NK-92 treated with Interleukin-12 subunit alpha and Interleukin-12 subunit beta, amount 100 ng/mL, for 24 hours (cell line): ENCODE measurements around the gene CAMK1D.

Source experiments
- DNase-seq: peaks from one replicate; lab custom pipeline; 2025; lab: John Stamatoyannopoulos, UW

Gene CAMK1D

DNA sequence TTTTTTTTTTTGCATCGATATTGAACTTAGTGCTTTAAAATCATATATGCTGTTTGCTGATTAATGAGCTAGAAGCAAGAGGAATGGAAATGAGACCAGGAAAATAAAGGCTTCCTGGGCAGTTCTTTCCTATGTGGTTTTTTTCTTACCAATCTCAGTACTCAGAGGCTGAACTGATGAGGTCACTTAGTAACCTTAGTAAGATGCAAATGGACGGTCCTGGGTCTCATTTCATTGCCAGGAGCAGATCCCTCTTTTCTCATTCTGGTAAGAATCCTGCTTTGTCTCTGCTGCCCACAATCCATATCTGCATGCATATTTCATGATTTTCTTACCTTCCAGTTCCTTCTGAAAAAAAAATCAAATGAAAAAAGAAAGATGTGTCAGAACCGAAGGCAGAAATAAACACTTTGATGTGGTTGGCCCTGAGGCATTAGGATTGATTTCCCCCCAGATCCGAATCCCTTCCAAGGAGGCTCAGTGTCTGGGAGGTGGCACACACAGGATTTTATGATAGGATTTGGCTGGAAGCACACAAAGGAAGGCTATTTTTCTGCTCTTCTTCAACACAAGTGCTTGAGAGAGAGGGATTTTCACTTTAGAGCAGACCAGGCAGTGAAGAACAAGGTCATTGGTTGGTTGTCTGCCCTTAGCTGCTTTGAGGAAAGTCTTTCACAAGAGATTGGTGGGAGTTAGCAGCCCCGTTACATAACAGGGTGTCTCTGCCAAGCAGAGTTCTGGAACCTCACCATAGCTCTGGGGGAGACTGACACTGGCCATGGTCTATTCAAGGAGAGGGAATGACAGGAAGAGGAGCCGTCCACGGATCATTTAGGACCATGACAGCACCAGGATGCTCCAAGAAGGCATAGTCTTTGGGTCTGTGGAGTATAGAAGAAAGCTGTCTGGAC, 150.0 kb downstream of the CAMK1D start:
- no peak for DNase-seq

DNA sequence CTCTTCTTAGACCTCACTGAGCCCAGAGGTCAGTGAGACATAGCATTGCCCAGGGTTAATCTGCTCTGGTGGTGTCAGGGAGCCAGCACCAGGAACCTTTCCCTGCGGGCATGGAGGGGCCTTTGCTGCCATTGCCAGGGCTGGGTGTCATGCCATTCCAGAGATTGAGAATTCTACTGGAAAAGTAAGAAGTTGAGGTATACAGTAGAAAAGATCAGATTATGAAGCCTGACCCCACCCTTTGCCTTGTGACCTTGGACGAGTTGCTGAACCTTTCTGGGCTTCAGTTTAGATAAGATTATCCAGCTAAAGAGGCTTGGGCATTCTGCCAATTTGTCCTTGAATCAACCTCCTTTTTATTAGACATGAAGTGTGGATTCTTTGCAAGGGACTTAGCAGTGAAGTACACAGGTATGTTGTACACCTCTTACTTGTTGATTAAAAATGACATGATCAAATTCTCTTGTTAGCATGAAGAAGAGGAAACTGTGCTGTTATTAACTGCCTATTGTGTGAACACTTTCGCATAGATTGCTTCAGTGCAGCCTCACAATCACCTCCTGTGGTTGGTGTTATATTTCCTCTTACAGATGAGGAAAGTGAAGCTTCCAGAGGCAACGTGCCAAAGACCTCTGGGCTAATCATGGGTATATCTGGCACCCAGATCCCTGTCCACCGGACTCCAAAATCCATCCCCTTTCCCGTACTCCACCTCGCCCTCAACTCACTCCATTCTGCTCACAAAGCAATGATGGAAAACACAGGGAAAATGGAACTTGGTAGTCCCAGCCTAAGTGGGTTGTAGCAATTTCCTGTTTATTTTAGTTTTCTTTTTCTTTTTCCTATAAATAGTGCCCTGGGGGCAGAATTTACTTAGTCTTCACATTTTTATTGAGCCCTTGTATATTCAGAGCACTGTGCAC, 151.3 kb downstream of the CAMK1D start:
- no peak for DNase-seq

DNA sequence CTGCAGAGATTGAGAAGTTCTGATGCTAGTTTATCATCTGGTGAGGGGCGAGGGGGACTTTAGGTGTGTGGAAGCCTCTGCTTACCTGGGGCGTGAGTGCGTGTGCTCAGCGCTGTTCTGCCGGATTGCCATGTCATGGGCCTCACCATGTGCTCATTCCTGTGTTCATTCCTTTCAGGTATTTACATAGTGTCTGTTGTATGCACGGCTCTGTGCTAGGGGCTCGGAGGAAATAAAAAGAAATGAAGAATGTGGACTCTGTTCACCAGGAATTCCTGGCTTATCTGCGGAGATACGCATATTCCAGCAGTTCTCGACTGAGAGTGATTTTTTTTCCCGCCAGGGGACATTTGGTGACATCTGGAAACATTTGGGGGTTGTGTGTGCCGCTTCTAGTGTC, 152.0 kb downstream of the CAMK1D start:
- no peak for DNase-seq

DNA sequence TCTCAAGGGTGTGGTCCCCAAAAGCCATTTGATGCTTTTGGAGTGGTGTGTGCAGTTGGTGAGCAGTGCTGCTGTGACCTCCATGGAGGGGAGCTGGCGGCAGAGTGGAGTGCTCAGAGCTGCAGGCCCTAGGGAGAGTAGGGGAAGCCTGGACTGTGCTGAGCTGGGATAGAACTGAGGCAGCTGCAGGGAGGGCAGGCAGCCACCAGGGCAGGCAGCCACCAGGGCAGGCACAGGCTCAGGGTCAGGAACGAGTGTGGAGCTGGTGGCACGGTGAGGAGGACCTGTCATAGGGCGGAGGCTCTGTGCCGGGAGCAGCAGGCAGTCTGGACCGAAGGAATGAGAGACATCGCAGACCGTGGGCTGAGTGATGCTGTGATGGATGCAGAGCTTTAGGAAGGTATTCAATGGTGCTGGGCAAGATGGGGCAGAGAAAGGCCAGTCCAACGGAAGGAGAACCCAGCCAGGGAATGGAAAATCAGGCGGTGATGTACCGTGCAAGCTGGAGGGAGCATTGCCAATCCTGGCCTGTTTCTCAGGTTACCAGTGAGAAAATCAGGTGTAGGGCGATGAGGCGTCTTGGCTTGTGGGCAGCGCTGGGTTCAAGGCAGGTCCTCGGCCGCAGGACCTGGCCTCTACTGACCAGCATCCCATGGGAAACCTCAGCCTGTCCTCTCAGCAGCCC, 152.6 kb downstream of the CAMK1D start:
- DNase-seq = no peak

DNA sequence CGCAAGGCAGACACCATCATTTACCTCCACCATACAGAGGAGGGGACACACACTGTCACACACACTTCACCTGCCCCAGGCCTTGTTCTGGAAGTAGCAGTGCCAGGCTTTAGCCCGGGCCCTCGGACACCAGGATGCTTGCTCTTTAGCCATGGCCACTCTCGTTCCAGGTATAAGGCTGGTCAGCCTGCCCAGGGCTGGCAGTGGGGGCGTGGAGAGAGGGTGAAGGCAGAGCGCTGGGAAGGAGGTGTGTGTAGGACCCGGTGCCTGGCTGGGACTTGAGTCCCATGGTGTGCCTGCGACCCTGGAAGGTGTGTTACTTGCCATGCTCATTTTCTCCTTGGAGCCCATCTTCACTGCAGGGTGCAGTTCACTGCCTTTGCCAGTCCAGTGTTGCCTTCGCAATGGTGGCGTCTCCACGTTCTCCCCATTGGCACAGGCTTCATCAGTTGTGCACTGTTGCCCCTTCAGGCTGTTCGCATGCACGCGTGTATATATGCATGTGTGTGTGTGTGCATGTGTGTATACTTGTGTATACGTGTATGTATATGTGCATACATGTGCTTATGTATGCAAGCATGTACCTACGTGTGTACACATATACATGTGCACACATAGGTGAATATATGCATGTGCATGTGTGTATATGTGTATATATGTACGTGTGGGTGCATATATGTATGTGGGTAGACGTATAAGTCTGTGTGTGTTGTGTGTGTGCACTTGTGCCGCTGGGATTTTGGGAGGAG, 153.4 kb downstream of the CAMK1D start:
- DNase-seq = no peak

DNA sequence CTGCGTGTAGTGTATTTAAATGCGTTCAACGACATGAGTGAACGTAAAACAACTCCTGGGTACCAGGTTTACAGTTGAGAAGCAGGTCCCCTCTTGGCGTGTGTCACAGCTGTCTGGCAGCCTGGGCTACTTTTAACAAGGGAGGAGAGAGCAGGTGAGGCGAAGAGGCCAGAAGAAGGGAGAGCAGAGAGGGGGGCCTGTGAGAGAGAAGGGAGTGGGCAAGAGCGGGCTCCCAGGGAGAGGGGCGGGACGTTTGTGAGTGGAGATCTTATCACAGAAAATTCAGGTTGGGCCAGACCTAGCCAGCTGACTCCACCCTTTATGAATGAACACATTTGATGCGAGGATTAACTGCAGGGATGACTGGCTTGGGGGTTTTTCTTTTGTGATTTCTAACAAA, 154.0 kb downstream of the CAMK1D start:
- DNase-seq = no peak

DNA sequence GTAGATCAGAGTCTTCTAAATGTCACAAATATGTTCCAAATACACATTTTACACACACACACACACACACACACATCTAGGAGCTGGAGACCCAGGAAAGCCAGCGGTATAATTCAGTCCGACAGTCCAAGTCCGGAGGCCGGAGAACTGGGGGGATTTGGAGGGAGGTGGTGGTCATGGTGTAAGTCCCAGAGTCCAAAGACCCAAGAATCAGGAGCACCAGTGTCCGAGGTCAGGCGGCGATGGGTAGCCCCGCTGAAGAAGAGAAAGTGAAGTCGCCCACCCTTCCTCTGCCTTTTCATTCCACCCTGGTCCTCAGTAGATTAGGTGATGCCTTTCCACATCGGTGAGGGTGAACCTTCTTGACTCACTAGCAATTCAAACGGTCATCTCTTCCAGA, 154.8 kb downstream of the CAMK1D start:
- DNase-seq = no peak

DNA sequence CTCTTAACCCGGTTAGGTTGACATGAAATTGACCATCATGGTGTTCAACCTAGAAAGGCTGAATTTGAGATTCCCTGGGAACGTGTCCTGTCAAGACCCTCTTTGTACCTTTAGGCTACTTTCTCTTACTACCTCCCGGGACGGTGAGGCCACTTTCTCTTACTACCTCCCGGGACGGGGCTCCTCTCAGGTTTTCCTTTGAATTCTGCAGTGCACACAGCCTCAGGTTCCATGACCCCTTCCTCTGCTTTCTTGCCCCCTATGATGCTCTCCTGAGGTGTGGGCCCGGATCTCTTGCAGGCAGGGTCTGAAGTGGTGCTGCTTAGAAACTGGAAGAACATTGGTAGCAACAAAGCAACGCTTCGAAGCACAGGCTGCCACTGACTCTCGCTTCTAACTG, 155.3 kb downstream of the CAMK1D start:
- DNase-seq = no peak

DNA sequence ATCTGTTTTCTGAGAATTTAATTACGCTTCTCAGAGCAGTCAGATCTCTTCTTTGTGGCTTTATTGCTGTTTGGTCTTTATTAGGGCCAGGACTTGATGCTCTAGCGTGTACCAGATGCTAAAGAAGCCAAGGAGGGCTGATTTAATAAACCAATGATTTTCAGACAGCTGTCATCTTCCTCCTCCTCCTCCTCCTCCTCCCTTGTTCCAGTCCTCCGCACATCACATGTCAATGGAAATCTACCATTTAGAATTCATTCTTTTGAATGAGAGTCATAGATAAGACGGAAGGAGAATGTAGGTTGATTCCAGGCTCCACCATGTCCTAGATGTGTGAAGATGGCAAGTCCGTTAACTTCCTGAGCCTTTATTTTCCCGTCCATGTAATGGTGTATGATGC, 156.3 kb downstream of the CAMK1D start:
- DNase-seq = no peak

DNA sequence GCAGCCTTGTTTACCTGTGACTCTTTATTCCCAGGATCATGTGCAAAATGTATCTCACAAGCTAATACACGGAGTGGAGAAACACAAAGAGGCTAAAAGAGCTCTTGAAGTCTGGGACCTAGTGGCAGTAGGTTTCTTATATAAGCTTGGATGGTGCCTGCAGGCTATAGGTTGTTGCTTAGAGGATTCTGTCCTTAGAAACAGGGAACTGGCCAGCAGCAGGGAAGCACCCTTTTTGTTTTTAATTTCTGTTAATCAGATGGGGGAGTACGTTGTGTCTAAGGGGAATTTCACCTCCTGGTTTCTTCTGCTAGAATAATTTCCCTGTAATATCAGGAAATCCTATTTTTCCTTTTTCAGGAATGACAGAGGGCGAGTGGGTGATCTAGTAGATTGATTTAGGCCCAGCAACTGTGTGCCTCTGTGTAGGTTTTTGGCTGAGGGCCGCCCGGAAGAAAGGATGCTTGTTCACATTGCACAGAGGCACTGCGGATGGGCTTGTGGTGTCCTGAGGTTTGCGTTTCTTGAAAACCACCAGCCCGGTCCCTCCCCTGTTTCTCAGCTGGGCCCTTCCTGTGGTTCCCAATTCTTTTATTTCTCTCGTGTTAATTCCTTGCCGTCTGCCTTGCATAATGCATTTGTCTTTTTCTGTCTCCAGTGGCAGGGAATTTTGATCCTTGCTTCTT, 158.0 kb downstream of the CAMK1D start:
- DNase-seq = no peak

DNA sequence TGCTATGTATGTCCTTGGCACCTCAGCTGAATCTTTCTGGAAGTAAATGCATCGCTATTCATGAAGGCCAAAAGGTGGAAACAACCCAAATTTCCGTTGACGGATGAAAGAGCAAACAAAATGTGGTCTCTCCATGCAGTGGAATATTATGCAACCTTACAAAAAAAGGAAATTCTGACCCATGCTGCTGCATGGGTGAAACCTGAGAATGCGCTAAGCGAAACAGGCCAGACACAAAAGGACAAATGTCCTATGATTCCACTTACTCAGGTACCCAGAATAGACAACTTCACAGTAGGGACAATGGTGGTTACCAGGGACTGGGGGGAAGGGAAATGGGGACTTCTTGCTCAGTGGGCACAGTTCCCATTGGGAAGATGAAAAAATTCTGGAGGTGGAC, 158.8 kb downstream of the CAMK1D start:
- no peak for DNase-seq

DNA sequence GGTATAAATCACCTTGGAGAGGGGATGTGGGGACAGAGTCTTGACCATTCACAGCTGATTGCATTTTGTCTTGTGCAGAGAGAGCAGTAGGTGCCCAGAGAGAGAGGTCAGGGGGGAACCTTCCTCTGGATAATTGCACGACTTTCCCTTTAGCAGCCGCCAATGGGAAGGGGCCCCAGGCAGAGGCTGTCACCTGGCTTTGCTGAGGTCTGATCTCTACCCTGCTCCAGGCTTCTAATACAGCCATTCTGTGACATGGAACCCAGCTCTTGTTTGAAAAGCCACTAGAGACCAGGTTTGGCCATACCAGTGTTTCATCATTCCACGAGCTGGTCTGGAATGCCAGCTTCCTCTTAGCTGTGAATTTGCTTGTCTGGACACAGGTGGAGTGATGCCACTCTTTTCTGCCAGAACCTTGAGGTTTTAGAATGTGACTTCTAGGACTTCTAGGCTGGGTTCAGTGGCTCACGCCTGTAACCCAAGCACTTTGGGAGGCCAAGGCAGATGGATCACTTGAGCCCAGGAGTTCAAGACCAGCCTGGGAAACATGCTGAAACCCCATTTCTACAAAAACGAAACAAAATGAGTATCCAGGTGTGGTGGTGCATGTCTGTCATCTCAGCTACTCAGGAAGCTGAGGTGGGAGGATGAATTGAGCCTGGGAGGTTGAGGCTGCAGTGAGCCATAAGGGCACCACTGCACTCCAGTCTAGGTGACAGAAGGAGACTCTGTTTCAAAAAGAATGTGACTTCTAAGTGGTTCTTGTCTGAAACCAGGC, 159.9 kb downstream of the CAMK1D start:
- DNase-seq = no peak

DNA sequence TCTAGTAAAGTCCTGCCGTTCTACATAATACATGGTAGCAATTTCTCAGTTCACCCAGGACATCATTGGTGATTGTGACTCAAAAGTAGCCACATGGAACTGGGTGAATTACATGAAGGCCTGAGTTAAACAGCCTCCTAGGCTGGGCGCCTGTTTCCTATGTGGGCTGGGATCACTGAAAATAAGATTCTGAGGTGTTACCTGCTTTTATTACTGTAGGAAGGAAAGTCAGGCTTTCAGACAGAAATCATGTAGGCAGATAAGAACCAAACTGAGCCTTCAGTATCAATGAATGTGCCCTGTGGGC, 160.4 kb downstream of the CAMK1D start:
- no peak for DNase-seq

DNA sequence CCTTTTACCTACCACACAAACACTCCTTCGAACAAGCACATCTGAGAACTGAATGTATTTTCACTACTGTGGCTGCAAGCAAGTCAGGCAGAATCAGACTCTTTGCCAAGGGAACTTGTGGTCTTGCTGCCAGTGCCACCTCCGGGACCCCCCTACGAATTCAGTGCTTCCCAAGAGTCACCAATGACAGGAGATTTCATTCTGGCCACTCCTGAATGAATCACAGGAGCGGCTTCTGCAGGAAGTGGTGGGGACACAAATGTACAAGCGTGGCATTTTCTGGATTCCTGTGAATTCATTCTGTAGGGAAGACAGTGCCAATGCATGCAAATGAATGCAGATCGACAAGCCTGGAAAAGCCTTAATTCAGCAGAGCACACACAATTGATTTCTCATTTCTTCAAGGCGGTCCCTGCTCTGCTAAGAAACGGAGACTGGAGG, 161.2 kb downstream of the CAMK1D start:
- no peak for DNase-seq

DNA sequence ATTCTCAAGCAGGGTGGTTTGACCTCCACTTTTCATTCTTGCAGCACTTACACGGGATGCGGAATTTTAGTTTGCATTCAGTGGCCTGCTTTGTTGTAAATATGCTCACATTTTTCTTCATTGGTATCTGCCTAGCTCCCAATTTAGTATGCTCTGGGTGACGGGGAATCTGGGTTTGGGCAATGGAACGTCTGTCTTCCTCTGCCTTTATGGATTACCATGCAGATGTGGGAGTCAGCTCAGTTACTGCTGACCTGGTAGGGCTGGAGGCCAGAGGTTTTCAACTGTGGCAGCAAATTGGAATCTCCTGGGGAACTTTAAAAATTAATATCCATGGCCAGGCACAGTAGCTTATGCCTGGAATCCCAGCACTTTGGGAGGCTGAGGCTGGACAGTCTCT, 161.6 kb downstream of the CAMK1D start:
- no peak for DNase-seq

DNA sequence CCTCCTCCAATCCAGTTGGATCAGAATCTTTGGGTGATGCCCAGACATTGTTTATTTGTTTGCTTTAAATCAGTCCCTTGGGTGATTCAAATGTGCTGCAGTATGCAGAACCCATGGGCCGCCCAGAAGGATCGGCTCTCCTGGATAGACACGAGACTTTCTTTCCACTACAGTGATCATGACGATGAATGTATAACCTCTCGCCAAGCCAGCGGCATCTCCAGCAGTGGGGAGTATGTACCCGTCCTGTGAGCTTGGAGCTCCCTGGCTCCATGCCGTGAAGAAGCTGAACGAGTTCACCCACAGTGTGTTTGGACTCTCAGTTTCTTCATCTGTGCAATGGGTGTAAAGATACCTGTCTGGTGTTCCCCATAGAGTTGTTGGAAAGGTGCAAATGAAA, 162.3 kb downstream of the CAMK1D start:
- DNase-seq = no peak

DNA sequence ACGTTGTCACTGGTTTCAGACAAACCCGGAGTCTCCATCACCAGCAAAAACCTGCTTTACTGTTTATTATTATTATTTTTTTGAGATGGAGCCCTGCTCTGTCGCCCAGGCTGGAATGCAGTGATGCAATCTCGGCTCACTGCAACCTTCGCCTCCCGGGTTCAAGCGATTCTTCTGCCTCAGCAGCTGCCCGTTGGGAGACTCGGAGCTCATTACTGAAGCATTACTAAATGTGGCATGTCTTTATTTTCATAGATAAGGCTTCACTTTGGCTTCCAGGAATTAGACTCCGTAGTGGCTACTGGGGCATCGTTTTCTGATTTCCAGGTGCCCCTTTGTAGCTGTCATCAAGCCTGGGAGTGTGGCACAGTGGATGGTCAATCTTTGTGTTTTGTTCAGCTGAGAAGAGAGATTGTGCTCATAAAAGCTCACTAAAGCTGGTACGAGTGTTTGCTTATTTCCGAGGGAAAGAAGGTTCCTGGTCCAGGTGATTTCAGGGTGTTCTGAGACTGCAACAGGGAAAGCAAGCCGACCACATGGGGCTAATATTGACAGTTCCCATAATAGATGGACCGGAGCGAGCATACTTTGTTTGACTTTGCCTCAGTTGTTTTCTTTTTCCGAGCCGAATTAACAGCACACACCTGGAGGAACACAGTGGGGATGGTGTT, 163.1 kb downstream of the CAMK1D start:
- no peak for DNase-seq

DNA sequence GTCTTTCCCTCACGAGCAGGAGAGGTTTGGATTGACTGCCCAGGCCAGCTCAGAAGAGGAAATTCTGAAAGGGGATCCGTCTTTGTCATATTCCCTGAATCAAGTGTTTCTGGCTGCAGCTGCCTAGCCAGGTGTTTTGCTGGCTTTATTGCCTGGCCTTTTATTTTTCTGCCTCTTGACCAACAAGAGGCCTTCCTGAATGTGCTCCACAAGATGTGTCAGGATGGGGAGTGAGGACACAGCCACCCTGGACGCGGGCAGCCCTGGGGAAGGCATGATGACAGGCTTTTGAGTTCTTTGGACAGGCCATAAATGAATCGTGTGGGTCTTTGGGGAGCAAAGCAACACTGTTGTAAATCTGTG, 163.6 kb downstream of the CAMK1D start:
- DNase-seq = no peak

DNA sequence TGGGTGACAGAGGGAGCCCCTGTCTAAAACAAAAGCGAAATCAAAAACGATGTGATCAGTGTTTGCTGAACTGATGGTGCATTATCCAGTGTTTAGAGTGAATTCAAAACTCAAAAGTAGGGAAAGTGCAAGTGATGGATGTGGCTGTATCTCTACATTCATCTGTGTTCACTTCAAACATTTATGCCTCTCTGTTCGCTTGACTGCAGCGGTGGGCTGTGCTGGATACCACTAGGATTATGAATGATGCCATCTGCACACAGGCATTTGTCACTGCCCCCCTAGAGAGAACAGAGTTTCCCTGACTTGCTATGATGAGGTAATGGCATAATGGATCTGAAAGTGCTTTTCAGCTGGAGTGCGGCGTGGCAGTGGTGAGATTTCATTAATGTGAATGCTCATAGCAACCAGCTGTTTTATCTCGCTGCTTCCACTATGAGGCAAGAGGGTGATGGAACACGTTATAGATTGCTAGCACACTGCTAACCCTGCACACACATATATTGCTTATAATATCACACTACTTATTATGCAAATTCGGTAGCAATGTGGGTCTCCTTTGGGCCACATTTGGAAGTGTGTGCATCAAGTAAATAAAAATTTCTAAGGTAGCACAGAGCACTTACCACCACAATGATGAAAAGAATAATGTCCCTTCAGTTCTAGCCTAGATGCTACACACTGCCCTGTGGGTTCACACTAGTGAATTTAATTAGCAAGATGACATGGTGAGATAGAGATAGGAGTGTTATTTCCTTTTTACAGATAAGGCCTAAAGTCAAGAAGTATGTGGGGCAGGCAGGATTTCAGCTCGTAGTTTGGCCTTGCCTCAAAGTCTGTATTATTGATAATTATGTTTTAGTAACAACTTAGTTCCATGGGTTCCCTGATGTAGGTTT, 164.7 kb downstream of the CAMK1D start:
- DNase-seq = no peak
